ENCODE results near the gene CELF1.
"Not testable (repeated sequence)": the region's sequence is repeated elsewhere in the genome, so short reads cannot be mapped to it uniquely, and the experiment has no call there.

Gene CELF1

GRCh38 chr11:47530721-47531120 is 22.2 kb downstream of the CELF1 start:
- not testable (repeated sequence) for H3K27ac ChIP-seq (ENCODE audit: low read depth, low read length); H3K36me3 ChIP-seq (ENCODE audit: control insufficient read depth in 1 of 2, insufficient read depth in 2 of 2, low read length in 2 of 2); H3K9ac ChIP-seq (ENCODE audit: low read depth in 1 of 2, low read length in 2 of 2); H3K9me3 ChIP-seq (ENCODE audit: control insufficient read depth in 1 of 2, low read length in 2 of 2); H3K27me3 ChIP-seq (ENCODE audit: control insufficient read depth in 1 of 2, insufficient read depth in 2 of 2, low read length in 2 of 2); H3K4me3 ChIP-seq (ENCODE audit: low read depth in 1 of 2, low read length in 2 of 2); H3K4me1 ChIP-seq (ENCODE audit: control insufficient read depth in 1 of 2, insufficient read depth in 2 of 2, low read length in 2 of 2)

DNA sequence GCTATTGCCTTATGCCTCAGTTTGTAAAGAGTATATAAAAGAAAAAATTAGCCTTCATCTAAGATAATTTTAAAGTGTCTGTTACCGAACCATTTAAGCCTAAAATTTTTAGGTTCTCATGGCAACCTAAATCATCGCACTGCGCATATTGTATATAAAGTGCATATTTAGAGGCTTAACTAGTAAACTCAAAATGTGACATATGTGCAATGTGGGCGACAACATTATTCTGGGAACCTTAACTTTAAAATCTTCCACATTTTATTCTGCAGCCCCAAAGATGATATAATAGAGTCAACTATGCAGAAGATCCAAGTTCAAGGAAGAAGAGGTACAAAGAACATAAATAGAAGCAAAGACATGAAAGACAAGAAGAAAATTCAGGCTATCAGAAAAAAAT is 23.0 kb downstream of the CELF1 start:
- H3K4me1 ChIP-seq (ENCODE audit: control insufficient read depth in 1 of 2, insufficient read depth in 2 of 2, low read length in 2 of 2): peaks cover 6% of the 10 kb centered on the region in 2 donors
- H3K27ac ChIP-seq (ENCODE audit: low read depth, low read length): no peak overlapping the region
- no peak overlapping the region for H3K4me3 ChIP-seq (ENCODE audit: low read depth in 1 of 2, low read length in 2 of 2)
- no peaks in the 10 kb centered on the region for H3K9me3 ChIP-seq (ENCODE audit: control insufficient read depth in 1 of 2, low read length in 2 of 2)
- H3K9ac ChIP-seq (ENCODE audit: low read depth in 1 of 2, low read length in 2 of 2): no peak overlapping the region
- H3K27me3 ChIP-seq (ENCODE audit: control insufficient read depth in 1 of 2, insufficient read depth in 2 of 2, low read length in 2 of 2): no peaks in the 10 kb centered on the region
- H3K36me3 ChIP-seq (ENCODE audit: control insufficient read depth in 1 of 2, insufficient read depth in 2 of 2, low read length in 2 of 2): no peaks in the 10 kb centered on the region

GRCh38 chr11:47527186-47527585 is 25.7 kb downstream of the CELF1 start:
- no peaks in the 10 kb centered on the region for H3K27me3 ChIP-seq (ENCODE audit: control insufficient read depth in 1 of 2, insufficient read depth in 2 of 2, low read length in 2 of 2)
- no peak overlapping the region for H3K9ac ChIP-seq (ENCODE audit: low read depth in 1 of 2, low read length in 2 of 2)
- peaks cover 16 to 21% of the 10 kb centered on the region in 2 donors for H3K4me1 ChIP-seq (ENCODE audit: control insufficient read depth in 1 of 2, insufficient read depth in 2 of 2, low read length in 2 of 2)
- H3K36me3 ChIP-seq (ENCODE audit: control insufficient read depth in 1 of 2, insufficient read depth in 2 of 2, low read length in 2 of 2): no peaks in the 10 kb centered on the region
- H3K27ac ChIP-seq (ENCODE audit: low read depth, low read length): no peak overlapping the region
- no peaks in the 10 kb centered on the region for H3K9me3 ChIP-seq (ENCODE audit: control insufficient read depth in 1 of 2, low read length in 2 of 2)
- no peak overlapping the region for H3K4me3 ChIP-seq (ENCODE audit: low read depth in 1 of 2, low read length in 2 of 2)

- not testable (repeated sequence) for H3K9ac ChIP-seq (ENCODE audit: low read depth in 1 of 2, low read length in 2 of 2); H3K9me3 ChIP-seq (ENCODE audit: control insufficient read depth in 1 of 2, low read length in 2 of 2); H3K27me3 ChIP-seq (ENCODE audit: control insufficient read depth in 1 of 2, insufficient read depth in 2 of 2, low read length in 2 of 2); H3K36me3 ChIP-seq (ENCODE audit: control insufficient read depth in 1 of 2, insufficient read depth in 2 of 2, low read length in 2 of 2); H3K4me3 ChIP-seq (ENCODE audit: low read depth in 1 of 2, low read length in 2 of 2); H3K27ac ChIP-seq (ENCODE audit: low read depth, low read length)
- peaks cover 16 to 20% of the 10 kb centered on the region in 2 donors for H3K4me1 ChIP-seq (ENCODE audit: control insufficient read depth in 1 of 2, insufficient read depth in 2 of 2, low read length in 2 of 2)
Measured at GRCh38 chr11:47526032-47526431, 26.9 kb downstream of the CELF1 start.

- H3K9ac ChIP-seq (ENCODE audit: low read depth in 1 of 2, low read length in 2 of 2): peak overlapping the region in 1 of 2 donors; percentile 7
- peak overlapping the region in 1 of 2 donors; percentile 31 for H3K4me3 ChIP-seq (ENCODE audit: low read depth in 1 of 2, low read length in 2 of 2)
Measured at GRCh38 chr11:47524291-47524874, 28.5 kb downstream of the CELF1 start.

GRCh38 chr11:47523490-47524225 is 29.3 kb downstream of the CELF1 start:
- peaks cover 17 to 25% of the 10 kb centered on the region in 2 donors for H3K4me1 ChIP-seq (ENCODE audit: control insufficient read depth in 1 of 2, insufficient read depth in 2 of 2, low read length in 2 of 2)

More at GRCh38 chr11:47524291-47524874, 28.5 kb downstream of the CELF1 start:
- Histone ChIP-seq H3K36me3 (ENCODE audit: control insufficient read depth in 1 of 2, insufficient read depth in 2 of 2, low read length in 2 of 2) (no peaks in the 10 kb centered on the region), H3K9me3 (ENCODE audit: control insufficient read depth in 1 of 2, low read length in 2 of 2) (no peaks in the 10 kb centered on the region), H3K27me3 (ENCODE audit: control insufficient read depth in 1 of 2, insufficient read depth in 2 of 2, low read length in 2 of 2) (no peaks in the 10 kb centered on the region), H3K4me1 (ENCODE audit: control insufficient read depth in 1 of 2, insufficient read depth in 2 of 2, low read length in 2 of 2) (peaks cover 16 to 20% of the 10 kb centered on the region in 2 donors), H3K27ac (ENCODE audit: low read depth, low read length) (peak overlapping the region; percentile 5)

DNA sequence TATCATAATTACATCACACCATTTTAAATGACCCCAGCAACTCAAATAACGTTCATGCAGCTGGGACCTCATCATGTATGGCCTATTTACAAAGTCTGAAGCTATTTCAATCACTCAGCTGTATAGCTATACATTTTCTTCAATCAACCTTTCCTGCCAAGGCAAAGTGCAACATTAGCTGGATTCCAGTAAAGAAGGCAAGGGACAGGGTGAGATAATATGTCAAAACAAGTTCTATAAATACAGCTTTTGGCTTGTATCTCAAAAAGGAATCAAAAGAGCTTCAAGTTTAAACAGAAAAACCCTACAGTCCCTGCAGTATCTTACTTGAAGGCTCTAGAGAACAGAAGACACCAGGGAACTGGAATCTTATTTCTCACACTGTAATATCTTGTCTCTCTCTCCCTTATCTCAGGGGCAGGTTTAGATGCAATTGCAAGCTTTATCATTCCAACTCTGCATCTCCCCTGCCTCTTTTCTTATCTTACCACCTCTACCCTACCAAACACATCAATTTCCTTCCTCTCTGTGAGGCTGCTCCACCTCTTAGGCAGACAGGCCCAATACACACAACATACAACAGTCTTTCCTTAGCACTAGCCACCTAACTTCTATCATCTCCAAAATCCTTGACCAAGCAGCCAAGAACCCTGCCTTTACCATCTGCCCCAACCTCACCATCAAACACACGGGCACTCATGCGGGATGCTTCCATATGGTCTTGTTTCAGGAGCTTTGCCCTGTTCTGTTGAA is 34.5 kb downstream of the CELF1 start:
- Histone ChIP-seq H3K9ac (ENCODE audit: low read depth in 1 of 2, low read length in 2 of 2) (no peak overlapping the region), H3K27me3 (ENCODE audit: control insufficient read depth in 1 of 2, insufficient read depth in 2 of 2, low read length in 2 of 2) (no peaks in the 10 kb centered on the region), H3K36me3 (ENCODE audit: control insufficient read depth in 1 of 2, insufficient read depth in 2 of 2, low read length in 2 of 2) (no peaks in the 10 kb centered on the region), H3K27ac (ENCODE audit: low read depth, low read length) (no peak overlapping the region), H3K9me3 (ENCODE audit: control insufficient read depth in 1 of 2, low read length in 2 of 2) (no peaks in the 10 kb centered on the region), H3K4me1 (ENCODE audit: control insufficient read depth in 1 of 2, insufficient read depth in 2 of 2, low read length in 2 of 2) (peaks cover 31% of the 10 kb centered on the region in 2 donors), H3K4me3 (ENCODE audit: low read depth in 1 of 2, low read length in 2 of 2) (no peak overlapping the region)

More at GRCh38 chr11:47523490-47524225, 29.3 kb downstream of the CELF1 start:
- H3K9me3 ChIP-seq (ENCODE audit: control insufficient read depth in 1 of 2, low read length in 2 of 2): no peaks in the 10 kb centered on the region
- no peaks in the 10 kb centered on the region for H3K27me3 ChIP-seq (ENCODE audit: control insufficient read depth in 1 of 2, insufficient read depth in 2 of 2, low read length in 2 of 2)
- peak overlapping the region; percentile 37 for H3K27ac ChIP-seq (ENCODE audit: low read depth, low read length)
- peak overlapping the region in 1 of 2 donors; percentile 7 for H3K9ac ChIP-seq (ENCODE audit: low read depth in 1 of 2, low read length in 2 of 2)
- no peak overlapping the region for H3K4me3 ChIP-seq (ENCODE audit: low read depth in 1 of 2, low read length in 2 of 2)
- H3K36me3 ChIP-seq (ENCODE audit: control insufficient read depth in 1 of 2, insufficient read depth in 2 of 2, low read length in 2 of 2): no peaks in the 10 kb centered on the region

- peaks cover 28 to 31% of the 10 kb centered on the region in 2 donors for H3K4me1 ChIP-seq (ENCODE audit: control insufficient read depth in 1 of 2, insufficient read depth in 2 of 2, low read length in 2 of 2)
- H3K27me3 ChIP-seq (ENCODE audit: control insufficient read depth in 1 of 2, insufficient read depth in 2 of 2, low read length in 2 of 2): no peaks in the 10 kb centered on the region
- H3K9me3 ChIP-seq (ENCODE audit: control insufficient read depth in 1 of 2, low read length in 2 of 2): no peaks in the 10 kb centered on the region
- H3K4me3 ChIP-seq (ENCODE audit: low read depth in 1 of 2, low read length in 2 of 2): no peak overlapping the region
- no peaks in the 10 kb centered on the region for H3K36me3 ChIP-seq (ENCODE audit: control insufficient read depth in 1 of 2, insufficient read depth in 2 of 2, low read length in 2 of 2)
- H3K9ac ChIP-seq (ENCODE audit: low read depth in 1 of 2, low read length in 2 of 2): no peak overlapping the region
- H3K27ac ChIP-seq (ENCODE audit: low read depth, low read length): no peak overlapping the region
Measured at GRCh38 chr11:47516984-47517853, 35.7 kb downstream of the CELF1 start.

GRCh38 chr11:47516155-47516554 is 36.8 kb downstream of the CELF1 start:
- Histone ChIP-seq H3K4me1 (ENCODE audit: control insufficient read depth in 1 of 2, insufficient read depth in 2 of 2, low read length in 2 of 2) (peaks cover 28 to 35% of the 10 kb centered on the region in 2 donors), H3K9me3 (ENCODE audit: control insufficient read depth in 1 of 2, low read length in 2 of 2) (no peaks in the 10 kb centered on the region), H3K27ac (ENCODE audit: low read depth, low read length) (no peak overlapping the region), H3K4me3 (ENCODE audit: low read depth in 1 of 2, low read length in 2 of 2) (no peak overlapping the region), H3K27me3 (ENCODE audit: control insufficient read depth in 1 of 2, insufficient read depth in 2 of 2, low read length in 2 of 2) (no peaks in the 10 kb centered on the region), H3K9ac (ENCODE audit: low read depth in 1 of 2, low read length in 2 of 2) (no peak overlapping the region), H3K36me3 (ENCODE audit: control insufficient read depth in 1 of 2, insufficient read depth in 2 of 2, low read length in 2 of 2) (no peaks in the 10 kb centered on the region)
